ENCODE results near the gene NFKB1.

GRCh38 chr4:102596532-102596931 lies 95.4 kb downstream of the NFKB1 start:
- TF ChIP-seq, protein P1, sequence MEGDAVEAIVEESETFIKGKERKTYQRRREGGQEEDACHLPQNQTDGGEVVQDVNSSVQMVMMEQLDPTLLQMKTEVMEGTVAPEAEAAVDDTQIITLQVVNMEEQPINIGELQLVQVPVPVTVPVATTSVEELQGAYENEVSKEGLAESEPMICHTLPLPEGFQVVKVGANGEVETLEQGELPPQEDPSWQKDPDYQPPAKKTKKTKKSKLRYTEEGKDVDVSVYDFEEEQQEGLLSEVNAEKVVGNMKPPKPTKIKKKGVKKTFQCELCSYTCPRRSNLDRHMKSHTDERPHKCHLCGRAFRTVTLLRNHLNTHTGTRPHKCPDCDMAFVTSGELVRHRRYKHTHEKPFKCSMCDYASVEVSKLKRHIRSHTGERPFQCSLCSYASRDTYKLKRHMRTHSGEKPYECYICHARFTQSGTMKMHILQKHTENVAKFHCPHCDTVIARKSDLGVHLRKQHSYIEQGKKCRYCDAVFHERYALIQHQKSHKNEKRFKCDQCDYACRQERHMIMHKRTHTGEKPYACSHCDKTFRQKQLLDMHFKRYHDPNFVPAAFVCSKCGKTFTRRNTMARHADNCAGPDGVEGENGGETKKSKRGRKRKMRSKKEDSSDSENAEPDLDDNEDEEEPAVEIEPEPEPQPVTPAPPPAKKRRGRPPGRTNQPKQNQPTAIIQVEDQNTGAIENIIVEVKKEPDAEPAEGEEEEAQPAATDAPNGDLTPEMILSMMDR (IDR thresholded peaks at IDR 0.05 in 8 of 11, conservative IDR thresholded peaks at IDR 0.05 in 3 of 11) = no peak
- no peak for TF ChIP-seq POLR2AphosphoS5 (IDR thresholded peaks at IDR 0.05)
- no peak for TF ChIP-seq POLR2A (IDR thresholded peaks at IDR 0.05)
